Esophagus squamous epithelium (tissue), 5 donors: ENCODE measurements around the gene EDN3. TPM values are rescaled to one million over a fixed set of nuclear protein-coding genes. Genes with fewer than 3 reads are reported as not detected.

Source experiments
- DNase-seq: peaks from one replicate; lab custom pipeline; 2025; lab: John Stamatoyannopoulos, UW
- H3K27ac ChIP-seq, 4 donors: fragments of 200-600 bp; sonication (generic); one replicate each; pipeline ENCODE4 v1.5.1; 2016 to 2019; ENCODE audit warnings: mild to moderate bottlenecking in 1 of 4
- H3K27me3 ChIP-seq, 4 donors: fragments of 200-600 bp; sonication (generic); 1 replicate in 3 of 4; 2 replicates in 1 of 4; pipeline versions ENCODE4 v1.5.1 to v1.6.0; 2017 to 2021; ENCODE audit warnings: antibody characterized with exemption in 1 of 4
- H3K36me3 ChIP-seq, 3 donors: fragments of 200-600 bp; sonication (generic); one replicate each; pipeline ENCODE4 v1.5.1; 2016 to 2019
- H3K4me1 ChIP-seq, 3 donors: fragments of 200-600 bp; sonication (generic); one replicate each; pipeline ENCODE4 v1.5.1; 2017 to 2019
- H3K4me3 ChIP-seq, 4 donors: fragments of 200-600 bp; sonication (generic); 1 replicate in 3 of 4; 2 replicates in 1 of 4; pipeline ENCODE4 v1.5.1; 2016 to 2019; ENCODE audit warnings: mild to moderate bottlenecking in 2 of 4, moderate library complexity in 1 of 4
- H3K9me3 ChIP-seq, 3 donors: fragments of 200-600 bp; sonication (generic); one replicate each; pipeline ENCODE4 v1.5.1; 2016 to 2019
- CTCF ChIP-seq, 6 experiments: fragments of 450-650 bp in 4 of 6; fragments of 200-600 bp in 2 of 6; sonication (generic) in 2 of 6; IDR thresholded peaks; one replicate each; pipeline ENCODE4 v1.5.1; 2016 to 2019; ENCODE audit warnings: antibody characterized with exemption in 6 of 6, mild to moderate bottlenecking in 4 of 6, moderate library complexity in 4 of 6
- POLR2A ChIP-seq, 4 donors: fragments of 450-650 bp; IDR thresholded peaks; one replicate each; pipeline ENCODE4 v1.6.1; 2017; ENCODE audit warnings: antibody characterized with exemption in 4 of 4, mild to moderate bottlenecking in 4 of 4, moderate library complexity in 3 of 4
- WGBS, 2 donors: methylation state at CpG; one replicate each; pipeline ENCODE4 v1.1.5; 2018; 5-methylcytosine and 5-hydroxymethylcytosine counted together
- intact Hi-C: fragments of 100-400 bp; cut with DNase I; formaldehyde crosslinking; loops from one replicate; pipeline ENCODE4 v1.15.0; 2022
- total RNA-seq, 4 donors: library from RNA; depleted of rRNA; stranded (reverse); fragments of >200 nt; gene quantifications; one replicate each; pipeline ENCODE4 v1.1.0, GENCODE V29; 2016
- donor health status: DM: yes; HTN: yes; CAD: no.

Gene EDN3
- total RNA-seq, 4 donors from 2014 or later = 7.5 to 65.2 (median 16.6) TPM

- no peak for TF ChIP-seq CTCF (IDR thresholded peaks at IDR 0.05)
- no peak for TF ChIP-seq POLR2A (IDR thresholded peaks at IDR 0.05)
- H3K36me3 ChIP-seq = peaks cover 0 to 70% (median 0%) of the 10 kb centered on the region in 3 donors
- peaks cover 0 to 14% (median 0%) of the 10 kb centered on the region in 3 donors for H3K4me1 ChIP-seq
- no peak for DNase-seq
- WGBS, 2 donors = 59 to 67% methylated on average over 8 to 9 of the region's 9 CpGs
- no peaks in the 10 kb centered on the region for H3K27me3 ChIP-seq
- intact Hi-C loops = no loop called here
- no peak overlapping the region for H3K27ac ChIP-seq
- H3K9me3 ChIP-seq = no peaks in the 10 kb centered on the region
- H3K4me3 ChIP-seq = no peak overlapping the region
Measured at GRCh38 chr20:59322081-59322480, 21.7 kb downstream of the EDN3 start.

GRCh38 chr20:59322585-59323454 is 22.4 kb downstream of the EDN3 start:
- intact Hi-C loops = no loop called here
- Histone ChIP-seq H3K27ac (no peak overlapping the region), H3K27me3 (peaks cover 0 to 4% (median 0%) of the 10 kb centered on the region in 4 donors), H3K4me1 (peaks cover 0 to 14% (median 0%) of the 10 kb centered on the region in 3 donors), H3K36me3 (peaks cover 0 to 68% (median 0%) of the 10 kb centered on the region in 3 donors), H3K9me3 (no peaks in the 10 kb centered on the region), H3K4me3 (no peak overlapping the region)
- TF ChIP-seq CTCF (IDR thresholded peaks at IDR 0.05) = no peak
- no peak for TF ChIP-seq POLR2A (IDR thresholded peaks at IDR 0.05)
- 74 to 82% methylated on average over 16 of the region's 17 CpGs for WGBS, 2 donors
- DNase-seq = no peak

GRCh38 chr20:59323731-59324130 is 23.3 kb downstream of the EDN3 start:
- H3K27ac ChIP-seq = no peak overlapping the region
- TF ChIP-seq POLR2A (IDR thresholded peaks at IDR 0.05) (no peak), CTCF (IDR thresholded peaks at IDR 0.05) (no peak)
- intact Hi-C loops = no loop called here

GRCh38 chr20:59324521-59325141 is 24.2 kb downstream of the EDN3 start:
- peaks cover 0 to 14% (median 0%) of the 10 kb centered on the region in 3 donors for H3K4me1 ChIP-seq
- no peak overlapping the region for H3K27ac ChIP-seq
- no peak for TF ChIP-seq CTCF (IDR thresholded peaks at IDR 0.05)
- no peak for TF ChIP-seq POLR2A (IDR thresholded peaks at IDR 0.05)
- 65 to 66% methylated on average over 9 to 10 of the region's 10 CpGs for WGBS, 2 donors
- intact Hi-C loops = no loop called here
- peaks cover 0 to 4% (median 0%) of the 10 kb centered on the region in 4 donors for H3K27me3 ChIP-seq
- no peak overlapping the region for H3K4me3 ChIP-seq
- H3K9me3 ChIP-seq = no peaks in the 10 kb centered on the region
- no peak for DNase-seq
- peaks cover 0 to 54% (median 0%) of the 10 kb centered on the region in 3 donors for H3K36me3 ChIP-seq

More at GRCh38 chr20:59323731-59324130, 23.3 kb downstream of the EDN3 start:
- peaks cover 0 to 60% (median 0%) of the 10 kb centered on the region in 3 donors for H3K36me3 ChIP-seq
- no peak overlapping the region for H3K4me3 ChIP-seq
- no peaks in the 10 kb centered on the region for H3K9me3 ChIP-seq
- peaks cover 0 to 4% (median 0%) of the 10 kb centered on the region in 4 donors for H3K27me3 ChIP-seq
- WGBS, 2 donors = 80 to 87% methylated on average over 5 of the region's 5 CpGs
- no peak for DNase-seq
- peaks cover 0 to 14% (median 0%) of the 10 kb centered on the region in 3 donors for H3K4me1 ChIP-seq

GRCh38 chr20:59325142-59325523 is 24.7 kb downstream of the EDN3 start:
- TF ChIP-seq POLR2A (IDR thresholded peaks at IDR 0.05) = no peak
- TF ChIP-seq CTCF (IDR thresholded peaks at IDR 0.05) = no peak
- intact Hi-C loops = no loop called here
- Histone ChIP-seq H3K4me3 (no peak overlapping the region), H3K9me3 (no peaks in the 10 kb centered on the region), H3K36me3 (peaks cover 0 to 50% (median 0%) of the 10 kb centered on the region in 3 donors), H3K27me3 (peaks cover 0 to 4% (median 0%) of the 10 kb centered on the region in 4 donors), H3K27ac (no peak overlapping the region), H3K4me1 (peaks cover 0 to 14% (median 0%) of the 10 kb centered on the region in 3 donors)
- DNase-seq = no peak
- 83 to 88% methylated on average over 10 of the region's 10 CpGs for WGBS, 2 donors
